ENCODE data around the gene HCRT. TPM values are rescaled to one million over a fixed set of nuclear protein-coding genes. Genes with fewer than 3 reads are reported as not detected.
A peak's percentile ranks its signal among the peaks of the same experiment; 100 is the strongest.

HCRT gene
- total RNA-seq, 3 donors from 2014 or later (not counting 1 experiment from before 2014, with no cell fraction given) = not detected

DNA sequence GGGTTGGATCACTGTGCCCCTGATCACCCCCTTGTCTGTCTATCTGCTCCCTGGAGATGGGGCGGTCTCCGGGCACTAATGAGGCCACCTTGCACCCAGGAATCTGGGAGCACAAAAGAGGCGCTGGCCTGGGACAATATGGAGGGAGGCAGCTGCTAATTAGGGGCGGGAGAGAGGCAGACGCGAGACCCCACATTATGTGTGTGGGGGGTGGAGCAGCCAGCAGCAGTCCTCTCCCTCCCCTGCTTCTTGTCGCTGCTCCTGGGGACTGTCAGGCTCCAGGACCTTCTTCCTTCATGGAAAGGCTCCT lies 324 bp upstream of the HCRT start:
- H3K4me3 ChIP-seq (ENCODE audit: low read length) = no peak overlapping the region
- Mint-ChIP-seq H3K27ac (no peak overlapping the region), H3K36me3 (no peaks in the 10 kb centered on the region), H3K9me3 (no peaks in the 10 kb centered on the region), H3K4me3 (no peak overlapping the region), H3K27me3 (ENCODE audit: low read depth in 2 of 2) (peaks cover 0 to 8% of the 10 kb centered on the region in 2 donors), H3K4me1 (peaks cover 21 to 31% of the 10 kb centered on the region in 2 donors)
- H3K9me3 ChIP-seq (ENCODE audit: control insufficient read depth, insufficient read depth, low read length) = no peaks in the 10 kb centered on the region
- 95% methylated on average over 4 of the region's 7 CpGs for WGBS (ENCODE audit: insufficient coverage)
- H3K36me3 ChIP-seq (ENCODE audit: control insufficient read depth, insufficient read depth, low read length) = no peaks in the 10 kb centered on the region
- no peak for ATAC-seq
- no peak for DNase-seq
- peaks cover 40% of the 10 kb centered on the region for H3K4me1 ChIP-seq (ENCODE audit: control insufficient read depth, insufficient read depth, low read length)
- peaks cover 6% of the 10 kb centered on the region for H3K27me3 ChIP-seq (ENCODE audit: control insufficient read depth, insufficient read depth, low read length)
- intact Hi-C loops (cut with micrococcal nuclease) = no loop called here
- TF ChIP-seq, protein P1, sequence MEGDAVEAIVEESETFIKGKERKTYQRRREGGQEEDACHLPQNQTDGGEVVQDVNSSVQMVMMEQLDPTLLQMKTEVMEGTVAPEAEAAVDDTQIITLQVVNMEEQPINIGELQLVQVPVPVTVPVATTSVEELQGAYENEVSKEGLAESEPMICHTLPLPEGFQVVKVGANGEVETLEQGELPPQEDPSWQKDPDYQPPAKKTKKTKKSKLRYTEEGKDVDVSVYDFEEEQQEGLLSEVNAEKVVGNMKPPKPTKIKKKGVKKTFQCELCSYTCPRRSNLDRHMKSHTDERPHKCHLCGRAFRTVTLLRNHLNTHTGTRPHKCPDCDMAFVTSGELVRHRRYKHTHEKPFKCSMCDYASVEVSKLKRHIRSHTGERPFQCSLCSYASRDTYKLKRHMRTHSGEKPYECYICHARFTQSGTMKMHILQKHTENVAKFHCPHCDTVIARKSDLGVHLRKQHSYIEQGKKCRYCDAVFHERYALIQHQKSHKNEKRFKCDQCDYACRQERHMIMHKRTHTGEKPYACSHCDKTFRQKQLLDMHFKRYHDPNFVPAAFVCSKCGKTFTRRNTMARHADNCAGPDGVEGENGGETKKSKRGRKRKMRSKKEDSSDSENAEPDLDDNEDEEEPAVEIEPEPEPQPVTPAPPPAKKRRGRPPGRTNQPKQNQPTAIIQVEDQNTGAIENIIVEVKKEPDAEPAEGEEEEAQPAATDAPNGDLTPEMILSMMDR (IDR thresholded peaks at IDR 0.05) = no peak
- H3K27ac ChIP-seq (ENCODE audit: low read length) = no peak overlapping the region

DNA sequence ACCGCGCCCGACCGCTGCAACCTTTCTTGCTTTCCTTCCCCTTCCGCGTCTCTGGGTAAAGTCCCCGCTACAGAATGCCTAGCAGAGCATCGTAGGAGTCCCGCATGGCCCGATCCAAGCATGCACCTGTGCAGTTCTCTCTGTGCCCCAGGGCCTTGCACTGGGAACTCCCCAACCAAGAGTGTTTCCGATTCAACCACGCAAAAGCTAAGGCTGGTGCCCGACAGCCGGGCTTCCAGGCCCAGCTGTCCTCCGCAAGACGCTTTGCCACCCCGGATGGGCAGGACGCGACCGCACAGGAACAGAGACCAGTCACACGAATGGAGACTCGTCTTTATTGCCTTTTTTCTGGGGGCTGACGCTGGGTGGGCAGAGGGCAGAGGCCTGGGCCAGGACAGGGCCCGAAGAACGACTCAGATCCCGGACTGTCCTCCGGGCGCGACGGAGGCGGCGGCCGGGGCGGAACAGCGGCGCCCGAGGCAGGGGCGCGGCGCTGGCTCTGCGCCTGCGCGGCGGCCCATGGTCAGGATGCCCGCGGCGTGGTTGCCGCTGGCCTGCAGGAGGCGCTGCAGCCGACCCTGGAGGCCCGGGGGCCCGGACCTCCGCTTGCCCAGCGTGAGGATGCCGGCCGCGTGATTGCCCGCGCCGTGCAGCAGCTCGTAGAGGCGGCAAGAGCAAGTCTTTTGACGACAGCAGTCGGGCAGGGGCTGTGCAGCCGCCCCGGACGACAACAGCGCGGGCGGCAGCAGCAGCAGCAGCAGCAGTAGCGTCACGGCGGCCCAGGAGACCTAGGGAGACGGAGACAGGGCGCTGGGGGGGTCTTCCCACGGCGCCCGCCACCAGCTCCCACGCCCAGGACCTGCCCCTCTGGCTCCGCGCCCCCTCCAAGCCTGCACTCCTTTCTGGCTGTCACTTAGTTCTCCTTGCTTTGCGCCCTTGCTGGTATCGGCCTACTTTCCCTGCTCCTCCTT lies 1.2 kb downstream of the HCRT start:
- Histone ChIP-seq H3K36me3 (ENCODE audit: control insufficient read depth, insufficient read depth, low read length) (no peaks in the 10 kb centered on the region), H3K9me3 (ENCODE audit: control insufficient read depth, insufficient read depth, low read length) (no peaks in the 10 kb centered on the region), H3K4me1 (ENCODE audit: control insufficient read depth, insufficient read depth, low read length) (peaks cover 44% of the 10 kb centered on the region), H3K4me3 (ENCODE audit: low read length) (peak overlapping the region; percentile 78), H3K27ac (ENCODE audit: low read length) (peak overlapping the region; percentile 88), H3K27me3 (ENCODE audit: control insufficient read depth, insufficient read depth, low read length) (peaks cover 12% of the 10 kb centered on the region)
- no peaks in the 10 kb centered on the region for H3K9me3 Mint-ChIP-seq
- DNase-seq (peak; percentile 82 to 88), ATAC-seq (peak; percentile 73 to 86 (median 73))
- TF ChIP-seq, protein P1 (IDR thresholded peaks at IDR 0.05) = peak; percentile 90
- intact Hi-C loops (cut with micrococcal nuclease) = loop anchor here (5.0 kb wide), 1 partner anchor 103 kb away; the partner anchor contains the start of gene STAT5A
- peaks cover 0 to 12% of the 10 kb centered on the region in 2 donors for H3K27me3 Mint-ChIP-seq (ENCODE audit: low read depth in 2 of 2)
- H3K36me3 Mint-ChIP-seq = no peaks in the 10 kb centered on the region
- peaks cover 22 to 36% of the 10 kb centered on the region in 2 donors for H3K4me1 Mint-ChIP-seq
- WGBS (ENCODE audit: insufficient coverage) = 4% methylated on average over 83 of the region's 83 CpGs
- peak overlapping the region; percentile 94 for H3K4me3 Mint-ChIP-seq
- peak overlapping the region; percentile 85 to 86 for H3K27ac Mint-ChIP-seq

- peaks cover 0 to 16% of the 10 kb centered on the region in 2 donors for H3K27me3 Mint-ChIP-seq (ENCODE audit: low read depth in 2 of 2)
- Histone ChIP-seq H3K36me3 (ENCODE audit: control insufficient read depth, insufficient read depth, low read length) (no peaks in the 10 kb centered on the region), H3K9me3 (ENCODE audit: control insufficient read depth, insufficient read depth, low read length) (no peaks in the 10 kb centered on the region), H3K4me3 (ENCODE audit: low read length) (peak overlapping the region; percentile 78), H3K27me3 (ENCODE audit: control insufficient read depth, insufficient read depth, low read length) (peaks cover 12% of the 10 kb centered on the region), H3K27ac (ENCODE audit: low read length) (peak overlapping the region; percentile 88), H3K4me1 (ENCODE audit: control insufficient read depth, insufficient read depth, low read length) (peaks cover 46% of the 10 kb centered on the region)
- 69% methylated on average over 9 of the region's 9 CpGs for WGBS (ENCODE audit: insufficient coverage)
- H3K4me3 Mint-ChIP-seq = peak overlapping the region; percentile 94
- TF ChIP-seq, protein P1 (IDR thresholded peaks at IDR 0.05) = no peak
- ATAC-seq (no peak), DNase-seq (peak in 1 of 2 donors; percentile 23)
- H3K4me1 Mint-ChIP-seq = peaks cover 30 to 40% of the 10 kb centered on the region in 2 donors
- intact Hi-C loops (cut with micrococcal nuclease) = loop anchor here (5.0 kb wide), 1 partner anchor 104 kb away; the partner anchor contains the start of gene STAT5A
- H3K27ac Mint-ChIP-seq = peak overlapping the region; percentile 85 to 86
- no peaks in the 10 kb centered on the region for H3K36me3 Mint-ChIP-seq
- H3K9me3 Mint-ChIP-seq = no peaks in the 10 kb centered on the region
These were observed 2.1 kb downstream of the HCRT start for GRCh38 chr17:42182927-42183734.
